Activated naive CD8-positive, alpha-beta T cell (primary cell): ENCODE results near the gene ZNF660.
"Not testable (repeated sequence)": the region's sequence is repeated elsewhere in the genome, so short reads cannot be mapped to it uniquely, and the experiment has no call there.

Source experiments
- H3K27ac Mint-ChIP-seq: one replicate; pipeline ENCODE4 v1.8.0; 2021; ENCODE audit warnings: mixed read lengths
- H3K27me3 Mint-ChIP-seq: one replicate; pipeline ENCODE4 v1.8.0; 2021; ENCODE audit warnings: mixed read lengths
- H3K36me3 Mint-ChIP-seq: one replicate; pipeline ENCODE4 v1.8.0; 2021; ENCODE audit warnings: mixed read lengths
- H3K4me1 Mint-ChIP-seq: one replicate; pipeline ENCODE4 v1.8.0; 2021; ENCODE audit warnings: low read depth, mixed read lengths
- H3K4me3 Mint-ChIP-seq: one replicate; pipeline ENCODE4 v1.8.0; 2021; ENCODE audit warnings: mild to moderate bottlenecking, mixed read lengths
- H3K9me3 Mint-ChIP-seq: one replicate; pipeline ENCODE4 v1.8.0; 2021; ENCODE audit warnings: low read depth, mixed read lengths

The ZNF660 gene

GRCh38 chr3:44584646-44585501 is at the start of gene ZNF660:
TSS of gene ZNF660 (plus strand) at chr3:44584964. CDS start at chr3:44594194, 9,230 bp downstream.
- H3K9me3 Mint-ChIP-seq, result peaks cover 4% of the 10 kb centered on the region
- H3K4me1 Mint-ChIP-seq, result peaks cover 12% of the 10 kb centered on the region
- H3K36me3 Mint-ChIP-seq, result peaks cover 36% of the 10 kb centered on the region
- H3K27ac Mint-ChIP-seq, result no peak within 1 kb of the TSS
- H3K4me3 Mint-ChIP-seq, result peak within 1 kb of the TSS; percentile 78
- peaks cover 16% of the 10 kb centered on the region for H3K27me3 Mint-ChIP-seq

- Mint-ChIP-seq H3K4me1 (no peaks in the 10 kb centered on the region), H3K27me3 (peaks cover 25% of the 10 kb centered on the region), H3K36me3 (no peaks in the 10 kb centered on the region), H3K9me3 (no peaks in the 10 kb centered on the region), H3K27ac (no peak overlapping the region), H3K4me3 (no peak overlapping the region)
Observed at GRCh38 chr3:44535364-44535763, 49.4 kb upstream of the ZNF660 start.

DNA sequence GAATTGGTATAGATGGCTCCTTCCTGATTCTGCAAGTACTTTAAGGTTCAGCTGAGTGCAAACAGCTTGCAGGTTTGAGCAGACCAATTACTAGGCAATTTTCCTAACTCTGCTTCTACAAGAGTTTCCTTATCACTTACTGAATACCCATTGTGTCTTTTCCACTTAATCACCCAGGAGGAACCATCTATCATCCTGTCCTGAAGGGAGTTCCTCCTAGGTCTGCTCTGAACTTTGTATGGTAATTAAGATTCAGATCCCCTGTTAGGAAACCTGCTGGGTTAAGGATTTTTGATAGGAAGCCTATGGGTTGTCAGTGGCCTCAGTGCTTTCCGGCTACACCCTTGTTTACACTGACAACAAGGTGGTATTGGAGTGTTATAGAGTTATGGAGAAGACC is 40.0 kb upstream of the ZNF660 start:
- not testable (repeated sequence) for H3K27me3 Mint-ChIP-seq, H3K27ac Mint-ChIP-seq, H3K9me3 Mint-ChIP-seq, H3K4me3 Mint-ChIP-seq, H3K36me3 Mint-ChIP-seq, H3K4me1 Mint-ChIP-seq

DNA sequence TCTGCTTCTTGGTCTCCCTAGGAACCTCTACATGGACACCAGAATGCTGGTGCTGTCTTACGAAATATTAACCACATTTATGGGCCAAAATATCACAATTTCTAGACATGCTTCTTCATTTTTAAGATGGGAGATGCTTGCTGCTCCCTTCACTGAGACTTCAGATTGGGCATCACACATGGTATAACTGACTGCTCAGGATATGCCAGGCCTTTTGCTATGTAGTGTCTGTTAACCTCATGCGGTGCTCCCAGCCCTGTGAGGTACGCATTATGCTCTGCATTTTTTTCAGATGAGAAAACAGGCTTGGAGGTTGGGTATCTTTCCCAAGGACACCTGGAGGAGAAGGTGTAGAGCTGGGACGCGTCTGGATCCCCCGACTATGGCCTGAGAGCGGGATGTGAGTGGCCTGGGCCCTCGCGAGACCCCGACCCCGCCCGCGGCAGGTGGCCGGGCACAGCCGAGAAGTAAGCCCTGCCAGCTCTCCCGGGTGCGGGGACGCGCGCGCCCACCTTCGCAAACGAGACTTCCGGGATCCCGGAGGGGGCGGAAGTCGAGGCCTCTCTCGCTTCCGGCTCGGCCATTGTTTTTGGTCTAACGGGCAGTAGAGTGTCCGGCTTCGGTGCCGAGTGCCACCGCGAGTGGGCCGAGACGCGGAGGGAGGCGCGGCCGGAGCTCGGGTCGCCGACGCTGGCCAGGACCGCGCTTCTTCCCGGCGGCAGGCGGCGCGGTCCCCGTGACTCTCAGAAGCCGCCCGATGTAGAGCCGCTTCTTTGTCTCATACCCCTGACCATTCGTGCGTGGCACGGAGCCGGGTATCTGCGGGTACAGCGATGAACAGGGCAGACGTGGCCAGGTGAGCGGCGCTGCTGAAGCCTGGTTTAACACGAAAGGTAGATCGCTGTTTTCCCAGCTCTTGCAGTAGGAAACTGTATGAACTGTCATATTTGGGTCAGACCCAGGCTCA is 29.9 kb upstream of the ZNF660 start, which contains the start of gene ZKSCAN7:
Gene ZKSCAN7 (plus strand): TSS at position 568 of the 967 bp plus-strand sequence. CDS start 1,855 bp downstream, outside the sequence.
- Mint-ChIP-seq H3K27ac (peak within 1 kb of the TSS; percentile 85), H3K4me1 (peaks cover 38% of the 10 kb centered on the region), H3K9me3 (peaks cover 4% of the 10 kb centered on the region), H3K27me3 (peaks cover 2% of the 10 kb centered on the region), H3K36me3 (peaks cover 19% of the 10 kb centered on the region), H3K4me3 (peak within 1 kb of the TSS; percentile 82)

DNA sequence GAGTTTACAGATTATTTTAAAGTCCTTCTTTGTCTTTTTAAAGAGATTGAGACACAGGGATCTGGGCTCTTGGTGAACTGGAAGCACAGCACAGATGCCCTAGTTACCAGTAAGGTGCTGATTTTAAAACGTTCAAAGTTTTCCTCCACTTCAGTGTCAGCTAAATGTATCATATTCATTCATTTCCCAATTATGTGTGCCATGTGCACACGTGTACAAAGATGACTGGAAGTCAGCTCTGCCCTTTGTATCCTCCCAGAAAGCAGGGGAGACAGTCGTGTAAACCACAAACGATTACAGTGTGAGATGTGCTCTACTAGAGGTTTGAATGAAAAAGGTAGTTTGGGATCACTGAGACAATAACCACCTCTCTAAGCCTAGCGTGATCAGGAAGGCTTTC is 29.0 kb upstream of the ZNF660 start:
- Mint-ChIP-seq H3K27ac (peak overlapping the region; percentile 81), H3K36me3 (peaks cover 24% of the 10 kb centered on the region), H3K4me3 (peak overlapping the region; percentile 82), H3K9me3 (peaks cover 4% of the 10 kb centered on the region), H3K27me3 (peaks cover 2% of the 10 kb centered on the region), H3K4me1 (peaks cover 41% of the 10 kb centered on the region)

- H3K27ac Mint-ChIP-seq, result no peak overlapping the region
- peaks cover 4% of the 10 kb centered on the region for H3K9me3 Mint-ChIP-seq
- H3K27me3 Mint-ChIP-seq, result no peaks in the 10 kb centered on the region
- peaks cover 34% of the 10 kb centered on the region for H3K36me3 Mint-ChIP-seq
- peak overlapping the region; percentile 4 for H3K4me3 Mint-ChIP-seq
- H3K4me1 Mint-ChIP-seq, result peaks cover 42% of the 10 kb centered on the region
Observed at GRCh38 chr3:44557074-44557473, 27.7 kb upstream of the ZNF660 start.

GRCh38 chr3:44561076-44561475 is 23.7 kb upstream of the ZNF660 start:
- peaks cover 28% of the 10 kb centered on the region for H3K4me1 Mint-ChIP-seq
- no peak overlapping the region for H3K4me3 Mint-ChIP-seq
- no peak overlapping the region for H3K27ac Mint-ChIP-seq
- H3K36me3 Mint-ChIP-seq, result peaks cover 51% of the 10 kb centered on the region
- H3K27me3 Mint-ChIP-seq, result no peaks in the 10 kb centered on the region
- H3K9me3 Mint-ChIP-seq, result peaks cover 4% of the 10 kb centered on the region

- peaks cover 7% of the 10 kb centered on the region for H3K9me3 Mint-ChIP-seq
- H3K36me3 Mint-ChIP-seq, result peaks cover 58% of the 10 kb centered on the region
- H3K27me3 Mint-ChIP-seq, result no peaks in the 10 kb centered on the region
- H3K4me3 Mint-ChIP-seq, result no peak overlapping the region
- H3K4me1 Mint-ChIP-seq, result peaks cover 21% of the 10 kb centered on the region
- no peak overlapping the region for H3K27ac Mint-ChIP-seq
Observed at GRCh38 chr3:44562147-44562546, 22.6 kb upstream of the ZNF660 start.

- Mint-ChIP-seq H3K27me3 (no peaks in the 10 kb centered on the region), H3K4me1 (no peaks in the 10 kb centered on the region), H3K4me3 (no peak overlapping the region), H3K9me3 (peaks cover 41% of the 10 kb centered on the region), H3K36me3 (peaks cover 75% of the 10 kb centered on the region), H3K27ac (no peak overlapping the region)
Observed at GRCh38 chr3:44568561-44568960, 16.2 kb upstream of the ZNF660 start.

- Mint-ChIP-seq H3K4me3 (no peak overlapping the region), H3K9me3 (peaks cover 40% of the 10 kb centered on the region), H3K27me3 (no peaks in the 10 kb centered on the region), H3K4me1 (no peaks in the 10 kb centered on the region), H3K36me3 (peaks cover 64% of the 10 kb centered on the region), H3K27ac (no peak overlapping the region)
Observed at GRCh38 chr3:44571024-44571423, 13.7 kb upstream of the ZNF660 start.

DNA sequence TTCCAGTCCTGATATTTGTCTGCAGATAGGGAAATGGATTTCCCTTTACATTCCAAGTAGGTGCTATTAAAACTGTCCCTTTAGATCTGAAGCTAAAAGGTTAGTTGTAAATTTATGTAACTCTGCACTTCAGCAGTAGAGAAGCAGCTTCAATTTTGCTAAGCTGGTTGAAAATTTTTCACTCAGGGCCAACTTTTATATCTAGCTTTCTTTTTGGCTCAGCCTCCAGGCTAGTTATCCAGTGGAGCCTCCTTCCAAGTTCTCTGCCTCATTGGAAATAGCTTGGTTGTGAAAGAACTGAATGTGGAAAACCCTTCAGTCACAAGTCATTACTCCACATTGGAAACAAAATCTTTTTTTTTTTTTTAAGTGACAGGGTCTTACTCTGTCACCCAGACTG is 8.2 kb upstream of the ZNF660 start:
- no peaks in the 10 kb centered on the region for H3K27me3 Mint-ChIP-seq
- H3K4me1 Mint-ChIP-seq, result no peaks in the 10 kb centered on the region
- peaks cover 14% of the 10 kb centered on the region for H3K9me3 Mint-ChIP-seq
- H3K4me3 Mint-ChIP-seq, result no peak overlapping the region
- no peak overlapping the region for H3K27ac Mint-ChIP-seq
- H3K36me3 Mint-ChIP-seq, result peaks cover 24% of the 10 kb centered on the region

DNA sequence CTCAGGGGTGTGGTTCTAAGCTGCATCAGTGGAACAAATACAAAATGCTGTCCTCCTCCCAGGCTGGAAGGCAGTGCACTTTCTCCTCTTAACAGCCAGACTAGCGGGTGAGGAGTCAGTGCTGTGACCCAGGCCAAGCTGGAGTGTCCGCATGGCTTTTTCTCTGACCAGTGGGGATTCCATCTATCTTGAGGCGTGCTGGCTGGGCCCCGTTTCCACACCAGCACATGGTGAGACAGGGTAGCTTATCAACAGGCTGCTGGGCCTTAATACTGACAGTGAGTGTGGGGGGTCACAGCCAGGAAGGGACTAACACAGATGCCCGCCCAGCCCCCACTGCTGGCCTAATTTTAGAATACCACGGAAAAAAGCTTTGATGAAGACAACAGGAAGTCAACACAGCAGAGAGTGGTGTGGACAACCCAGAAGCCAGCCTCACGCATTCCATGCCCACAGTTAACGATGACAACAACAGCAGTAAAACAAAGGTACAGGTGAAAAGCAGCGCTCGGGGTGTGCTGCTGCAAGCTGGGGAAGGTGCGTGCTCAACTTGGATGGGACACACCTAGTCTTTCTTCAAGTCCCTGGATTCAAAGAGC is 7.3 kb upstream of the ZNF660 start:
- not testable (repeated sequence) for H3K27ac Mint-ChIP-seq, H3K9me3 Mint-ChIP-seq, H3K4me3 Mint-ChIP-seq, H3K4me1 Mint-ChIP-seq, H3K27me3 Mint-ChIP-seq
- peaks cover 27% of the 10 kb centered on the region for H3K36me3 Mint-ChIP-seq

DNA sequence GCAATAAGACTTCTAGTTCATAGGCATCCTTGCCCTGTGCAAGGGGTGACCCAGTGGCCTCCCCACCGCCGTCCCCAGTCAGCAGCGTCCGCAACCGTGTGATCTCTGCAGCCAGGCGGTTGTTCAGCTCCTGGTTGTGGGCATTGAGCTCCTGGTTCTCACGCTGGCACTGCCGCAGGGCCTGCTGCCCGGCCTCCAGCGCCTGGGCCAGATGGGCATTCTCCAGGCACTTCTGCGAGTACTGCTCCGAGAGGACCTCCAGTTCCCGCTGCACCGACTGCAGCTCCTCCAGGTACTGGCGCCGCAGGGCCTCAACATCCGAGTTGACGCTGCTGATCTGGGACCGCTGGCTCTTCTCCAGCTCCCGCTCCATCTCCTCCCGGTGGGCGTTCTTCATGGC is 6.4 kb upstream of the ZNF660 start:
- not testable (repeated sequence) for H3K4me3 Mint-ChIP-seq, H3K27me3 Mint-ChIP-seq, H3K9me3 Mint-ChIP-seq, H3K4me1 Mint-ChIP-seq, H3K27ac Mint-ChIP-seq
- H3K36me3 Mint-ChIP-seq, result peaks cover 23% of the 10 kb centered on the region

DNA sequence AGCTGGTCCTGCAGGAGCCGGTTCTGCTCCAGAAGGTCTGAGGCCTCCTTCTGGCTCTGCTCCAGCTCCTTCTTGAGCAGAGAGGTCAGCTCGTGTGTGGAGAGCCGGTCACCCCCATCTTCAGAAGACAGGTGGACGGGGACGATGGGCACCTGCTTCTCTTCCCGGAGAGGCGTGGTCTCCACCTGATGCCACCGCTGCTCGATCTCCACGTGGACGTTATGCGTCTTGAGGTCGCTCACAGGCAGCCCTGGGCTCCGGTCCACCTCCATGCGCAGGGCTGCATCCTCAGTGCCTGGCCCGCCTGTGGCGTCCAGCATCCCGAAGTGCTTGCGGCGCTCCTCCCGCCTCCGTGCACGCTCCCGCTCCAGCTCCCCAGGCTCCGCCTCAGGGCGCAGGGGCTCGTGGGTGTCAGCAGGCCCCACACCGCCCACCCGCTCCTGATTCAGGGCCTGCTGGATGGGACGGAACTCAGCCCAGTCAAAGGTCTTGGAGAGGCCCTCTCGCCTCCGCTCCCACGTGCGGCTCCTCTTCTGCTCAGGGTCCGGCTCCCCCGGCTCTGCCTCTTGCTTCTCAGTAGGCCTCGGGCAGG is 5.7 kb upstream of the ZNF660 start:
- H3K4me1 Mint-ChIP-seq, H3K27ac Mint-ChIP-seq, H3K27me3 Mint-ChIP-seq, H3K4me3 Mint-ChIP-seq, H3K9me3 Mint-ChIP-seq: not testable (repeated sequence)
- H3K36me3 Mint-ChIP-seq, result peaks cover 28% of the 10 kb centered on the region
